Left lung (tissue), 8 donors: Measurements from ENCODE around the gene SMARCC1. TPM values are rescaled to one million over a fixed set of nuclear protein-coding genes. Genes with fewer than 3 reads are reported as not detected.

ENCODE experiments used
- polyA plus RNA-seq, 6 donors: library from polyadenylated mRNA; unstranded; fragments of 120-200 nt; gene quantifications; one replicate each; pipeline ENCODE4 v1.2.1, GENCODE V29; 2013; ENCODE audit not compliant: insufficient read length in 6 of 6
- total RNA-seq, 2 donors: library from RNA; stranded (reverse); fragmentation: NEBNext Ultra II Directional; extraction: Animal tissue kit (Norgen Biotek cat#: 25700); gene quantifications; one replicate each; pipeline ENCODE4 v1.2.1, GENCODE V29; 2021
- donor health status: DM: no; HTN: yes; CAD: no.
- donor health status: DM: no; HTN: no; CAD: no.

Gene SMARCC1
- total and polyA plus RNA-seq, 8 donors, result 58.5 to 112 (median 97.6) TPM

Other genes starting within 250 kb of the SMARCC1 start
- gene CSPG5, start 203.0 kb downstream of the SMARCC1 start, total RNA-seq, result 10 to 100 TPM in 1 of 2 donors, 1 to 10 TPM in 1; 3.8 to 19.2 TPM
- 1 to 10 TPM in 5 of 6 donors, under 1 TPM in 1; 0.80 to 1.4 (median 1.1) TPM for gene CSPG5, start 203.0 kb downstream of the SMARCC1 start, polyA plus RNA-seq
- 10 to 100 TPM; 52.0 to 59.8 TPM for gene DHX30, start 21.2 kb upstream of the SMARCC1 start, total RNA-seq
- gene DHX30, start 21.2 kb upstream of the SMARCC1 start, polyA plus RNA-seq, result 10 to 100 TPM; 53.7 to 66.6 (median 60.2) TPM
- 100 to 1,000 TPM; 202 to 216 TPM for gene MAP4, start 234.5 kb upstream of the SMARCC1 start, total RNA-seq
- gene MAP4, start 234.5 kb upstream of the SMARCC1 start, polyA plus RNA-seq, result 100 to 1,000 TPM; 165 to 213 (median 173) TPM